ENCODE results near the gene MAP2K3. TPM values are rescaled to one million over a fixed set of nuclear protein-coding genes. Genes with fewer than 3 reads are reported as not detected.
"Not testable (repeated sequence)": the region's sequence is repeated elsewhere in the genome, so short reads cannot be mapped to it uniquely, and the experiment has no call there.

Gene MAP2K3
- total RNA-seq, 2 experiments from 2014 or later, result 151 to 153 TPM

DNA sequence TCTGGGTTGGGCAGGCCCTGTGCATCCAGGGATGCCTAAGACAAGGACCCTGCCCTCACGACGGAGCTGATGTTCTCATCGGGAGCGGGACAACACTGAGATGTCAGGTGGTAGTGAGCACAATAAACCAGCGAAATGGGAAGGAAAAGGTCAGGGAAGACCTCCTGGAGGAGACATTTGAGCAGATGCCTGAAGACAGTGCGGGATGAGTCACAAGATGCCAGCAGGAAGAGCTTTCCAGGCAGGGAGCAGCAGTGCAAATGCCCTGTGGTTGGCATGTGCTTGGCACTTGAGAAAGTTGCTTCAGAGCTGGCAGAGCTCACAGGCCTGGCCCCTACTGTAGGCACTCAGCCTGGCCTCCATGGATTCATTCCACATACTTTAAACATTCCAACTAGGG lies 63.1 kb downstream of the MAP2K3 start:
- H3K4me1 Mint-ChIP-seq (ENCODE audit: low read depth); H3K27me3 Mint-ChIP-seq; CTCF ChIA-PET; POLR2A ChIA-PET; DNase-seq; H3K9me3 Mint-ChIP-seq; intact Hi-C loops (cut with micrococcal nuclease); H3K4me3 Mint-ChIP-seq; H3K36me3 Mint-ChIP-seq (ENCODE audit: low read depth); H3K27ac Mint-ChIP-seq; ATAC-seq: not testable (repeated sequence)

DNA sequence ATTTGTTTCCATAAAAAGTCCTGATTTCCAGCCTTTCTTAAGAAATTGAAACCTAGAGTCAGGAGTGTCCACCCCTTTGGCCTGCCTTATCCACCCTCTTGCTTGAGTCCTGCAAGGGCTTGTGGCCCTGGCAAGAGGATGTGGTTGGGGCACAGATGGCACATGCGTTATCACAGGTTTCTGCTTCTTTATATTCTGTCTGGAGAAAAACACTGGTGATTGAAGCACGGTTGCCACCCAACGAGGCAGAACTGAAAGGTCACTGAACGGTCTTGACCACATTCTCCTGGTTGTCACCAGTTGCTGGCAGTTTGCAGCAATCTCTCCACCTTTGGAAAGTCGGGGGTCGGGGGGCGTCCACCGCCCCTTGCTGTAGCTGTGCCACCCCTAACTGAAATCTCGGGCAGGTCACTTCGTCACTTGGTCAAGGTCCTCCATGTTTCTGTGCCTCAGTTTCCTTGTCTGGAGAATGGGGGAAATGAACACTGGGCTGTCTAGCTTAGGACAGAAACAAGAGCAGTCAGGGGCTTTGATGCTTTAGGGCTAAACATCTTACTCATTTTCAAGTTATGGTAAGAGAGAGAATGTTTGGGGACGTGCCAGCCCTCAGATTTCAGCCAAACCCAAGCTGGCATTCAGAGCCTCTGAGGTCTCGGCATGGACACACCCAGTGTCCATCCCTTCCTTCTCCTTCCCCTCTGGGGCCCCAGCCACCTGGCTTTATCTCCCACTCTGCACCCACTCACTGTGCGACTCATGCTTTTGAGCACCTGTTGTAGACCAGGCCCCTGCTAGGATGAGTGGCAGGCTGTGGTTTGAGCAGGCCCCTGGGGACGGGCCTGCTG lies 63.8 kb downstream of the MAP2K3 start:
- H3K4me3 Mint-ChIP-seq; intact Hi-C loops (cut with micrococcal nuclease); H3K27me3 Mint-ChIP-seq; POLR2A ChIA-PET; CTCF ChIA-PET; DNase-seq; H3K9me3 Mint-ChIP-seq; H3K4me1 Mint-ChIP-seq (ENCODE audit: low read depth); H3K36me3 Mint-ChIP-seq (ENCODE audit: low read depth); H3K27ac Mint-ChIP-seq: not testable (repeated sequence)
- ATAC-seq, result peak; percentile 76

DNA sequence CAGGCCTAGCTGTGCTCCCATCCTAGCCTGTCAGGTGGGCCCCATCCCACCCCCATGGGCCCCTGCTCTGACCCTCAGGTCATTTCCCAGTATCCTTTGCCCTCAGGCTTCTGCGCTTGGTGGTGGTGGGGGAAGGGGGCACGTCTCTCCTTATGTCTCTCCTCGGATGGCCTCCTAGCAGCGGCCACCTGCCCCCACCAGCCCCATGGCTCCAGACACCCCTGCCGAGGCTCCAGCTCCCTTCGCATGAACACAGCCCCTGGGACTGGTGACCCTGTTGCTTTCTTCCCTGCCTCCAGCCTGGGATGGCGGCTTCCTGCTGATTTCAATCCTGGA lies 64.4 kb downstream of the MAP2K3 start:
- POLR2A ChIA-PET; intact Hi-C loops (cut with micrococcal nuclease); H3K4me1 Mint-ChIP-seq (ENCODE audit: low read depth); H3K9me3 Mint-ChIP-seq; H3K27me3 Mint-ChIP-seq; H3K36me3 Mint-ChIP-seq (ENCODE audit: low read depth); CTCF ChIA-PET; H3K4me3 Mint-ChIP-seq; DNase-seq; ATAC-seq; H3K27ac Mint-ChIP-seq: not testable (repeated sequence)

DNA sequence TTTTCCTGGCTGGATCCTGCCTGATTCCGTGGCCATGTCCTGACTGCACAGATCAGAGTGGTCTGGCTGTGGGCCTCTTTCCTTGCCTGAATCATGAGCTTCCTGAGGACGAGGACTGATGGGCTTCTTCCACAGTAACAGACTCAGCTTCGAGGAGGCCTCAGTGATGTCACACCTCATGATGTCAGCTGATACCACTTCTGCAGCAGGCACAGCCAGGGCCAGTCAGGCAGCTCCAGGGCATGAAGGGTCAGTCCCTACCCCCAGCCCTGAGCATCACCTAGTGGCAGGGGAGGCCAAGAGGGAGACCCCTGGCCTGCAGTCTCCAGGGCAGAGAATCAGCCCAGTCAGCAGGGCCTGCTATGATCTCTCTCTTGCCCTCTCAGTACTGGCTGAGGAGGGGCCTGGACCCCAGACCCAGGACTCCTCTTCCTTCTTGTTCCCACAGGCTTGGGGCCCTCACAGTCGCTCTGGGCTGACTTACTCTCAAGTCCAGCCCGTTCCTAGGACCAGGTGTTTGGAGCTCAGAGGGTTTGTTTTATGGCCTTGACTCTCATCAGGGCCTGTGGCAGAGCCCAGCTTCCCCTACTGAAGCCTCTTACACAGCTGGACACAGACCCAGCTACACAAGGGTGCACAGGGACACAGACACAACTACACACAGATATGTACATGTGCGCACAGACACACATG lies 65.0 kb downstream of the MAP2K3 start:
- H3K27me3 Mint-ChIP-seq; H3K4me1 Mint-ChIP-seq (ENCODE audit: low read depth); H3K27ac Mint-ChIP-seq; intact Hi-C loops (cut with micrococcal nuclease); ATAC-seq; H3K4me3 Mint-ChIP-seq; POLR2A ChIA-PET; CTCF ChIA-PET; DNase-seq; H3K36me3 Mint-ChIP-seq (ENCODE audit: low read depth); H3K9me3 Mint-ChIP-seq: not testable (repeated sequence)

DNA sequence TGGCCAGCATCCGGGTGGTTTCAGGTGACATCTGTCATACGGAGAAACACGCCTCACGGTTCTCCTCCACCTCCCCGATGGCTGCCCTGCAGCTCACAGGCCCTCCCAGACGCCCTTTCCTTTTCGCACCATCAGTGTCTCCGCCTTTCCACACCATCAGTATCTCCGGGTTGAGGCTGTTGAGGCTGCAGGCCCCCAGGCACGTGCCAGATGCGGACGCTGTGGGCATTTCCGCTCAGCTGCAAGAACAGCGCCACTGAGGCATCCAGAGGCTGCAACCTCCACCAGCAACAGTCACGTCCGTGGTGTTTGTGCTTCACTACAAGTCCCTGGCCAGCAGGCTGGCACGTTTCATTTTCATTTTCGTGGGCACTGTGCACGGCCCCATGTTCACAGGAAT lies 66.0 kb downstream of the MAP2K3 start:
- POLR2A ChIA-PET; H3K27me3 Mint-ChIP-seq; H3K36me3 Mint-ChIP-seq (ENCODE audit: low read depth); H3K4me1 Mint-ChIP-seq (ENCODE audit: low read depth); intact Hi-C loops (cut with micrococcal nuclease); H3K4me3 Mint-ChIP-seq; DNase-seq; H3K27ac Mint-ChIP-seq; CTCF ChIA-PET; ATAC-seq; H3K9me3 Mint-ChIP-seq: not testable (repeated sequence)

DNA sequence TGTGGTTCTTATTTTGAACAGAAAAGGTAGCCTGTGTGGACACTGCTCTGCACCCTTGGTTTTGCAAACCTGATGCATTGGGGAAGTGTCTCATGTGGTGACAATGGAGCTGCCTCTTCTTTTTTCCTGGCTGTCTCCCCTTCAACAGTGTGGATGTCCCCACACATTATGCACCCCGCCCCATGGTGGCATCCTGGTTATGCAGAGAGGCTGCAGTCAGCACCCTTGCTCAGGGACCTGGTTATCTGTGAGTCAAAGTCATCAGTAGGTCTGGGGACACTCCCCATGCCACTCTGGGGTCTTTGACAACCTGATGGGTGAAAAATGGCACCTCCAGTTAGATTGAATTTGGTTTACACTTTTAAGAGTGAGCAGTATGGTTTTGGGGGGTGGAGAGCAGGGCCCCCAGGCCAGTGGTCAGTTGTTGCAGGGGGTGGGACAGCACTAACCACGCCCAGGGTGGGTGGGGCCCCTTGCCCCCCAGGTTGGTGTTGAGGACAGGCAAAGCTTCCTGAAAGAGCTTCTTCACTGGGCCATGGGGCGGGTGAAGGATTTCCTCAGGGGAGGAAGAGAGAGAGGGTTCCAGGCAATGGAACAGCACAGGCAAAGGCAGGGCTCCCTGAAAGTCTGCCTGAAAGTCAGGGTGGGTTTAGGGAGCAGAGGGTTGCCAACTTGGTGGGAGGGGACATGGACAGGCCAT lies 67.0 kb downstream of the MAP2K3 start:
- H3K27ac Mint-ChIP-seq, result no peak overlapping the region

DNA sequence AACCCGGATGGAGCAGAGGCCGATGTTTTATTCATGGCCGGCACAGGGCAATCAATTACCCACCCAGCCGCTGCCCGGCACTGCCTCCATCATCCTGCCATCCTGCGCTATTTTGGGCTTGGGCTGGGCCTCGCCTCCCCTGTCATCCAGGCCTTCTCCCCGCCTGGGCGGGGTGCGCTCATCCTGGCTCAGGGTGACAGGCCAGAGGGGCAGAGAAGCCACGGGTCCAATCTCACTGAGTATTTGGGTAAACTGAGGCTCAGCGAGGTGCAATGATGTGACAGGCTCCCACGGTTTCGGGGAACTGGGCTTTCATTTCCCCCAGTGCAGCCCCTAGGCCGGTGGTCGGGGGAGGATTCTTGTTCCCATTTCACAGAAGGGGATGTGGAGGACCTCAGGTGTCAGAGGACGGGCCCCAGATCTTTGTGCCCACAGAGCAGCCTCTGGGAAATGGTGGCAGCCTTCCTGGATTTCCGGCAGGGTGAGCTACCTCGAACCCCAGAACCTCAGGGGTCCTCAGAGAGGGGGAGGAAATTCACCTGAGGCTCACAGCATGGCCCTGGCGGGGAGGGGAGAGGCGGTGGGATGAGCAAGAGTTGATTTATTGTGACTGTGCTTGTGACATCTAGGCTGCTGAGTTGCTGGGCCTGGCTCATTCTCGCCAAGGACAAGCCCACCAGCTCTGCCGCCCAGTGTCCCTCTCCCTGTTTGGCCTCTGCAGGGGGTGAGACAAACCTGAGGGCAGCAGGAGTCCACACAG lies 67.9 kb downstream of the MAP2K3 start:
- Mint-ChIP-seq H3K27ac (no peak overlapping the region), H3K4me1 (ENCODE audit: low read depth) (peaks cover 3% of the 10 kb centered on the region), H3K4me3 (no peak overlapping the region), H3K9me3 (peaks cover 1% of the 10 kb centered on the region), H3K36me3 (ENCODE audit: low read depth) (no peaks in the 10 kb centered on the region), H3K27me3 (no peaks in the 10 kb centered on the region)
- intact Hi-C loops (cut with micrococcal nuclease), result no loop called here
- ATAC-seq (no peak), DNase-seq (no peak)
- TF ChIP-seq, protein P1, sequence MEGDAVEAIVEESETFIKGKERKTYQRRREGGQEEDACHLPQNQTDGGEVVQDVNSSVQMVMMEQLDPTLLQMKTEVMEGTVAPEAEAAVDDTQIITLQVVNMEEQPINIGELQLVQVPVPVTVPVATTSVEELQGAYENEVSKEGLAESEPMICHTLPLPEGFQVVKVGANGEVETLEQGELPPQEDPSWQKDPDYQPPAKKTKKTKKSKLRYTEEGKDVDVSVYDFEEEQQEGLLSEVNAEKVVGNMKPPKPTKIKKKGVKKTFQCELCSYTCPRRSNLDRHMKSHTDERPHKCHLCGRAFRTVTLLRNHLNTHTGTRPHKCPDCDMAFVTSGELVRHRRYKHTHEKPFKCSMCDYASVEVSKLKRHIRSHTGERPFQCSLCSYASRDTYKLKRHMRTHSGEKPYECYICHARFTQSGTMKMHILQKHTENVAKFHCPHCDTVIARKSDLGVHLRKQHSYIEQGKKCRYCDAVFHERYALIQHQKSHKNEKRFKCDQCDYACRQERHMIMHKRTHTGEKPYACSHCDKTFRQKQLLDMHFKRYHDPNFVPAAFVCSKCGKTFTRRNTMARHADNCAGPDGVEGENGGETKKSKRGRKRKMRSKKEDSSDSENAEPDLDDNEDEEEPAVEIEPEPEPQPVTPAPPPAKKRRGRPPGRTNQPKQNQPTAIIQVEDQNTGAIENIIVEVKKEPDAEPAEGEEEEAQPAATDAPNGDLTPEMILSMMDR (IDR thresholded peaks at IDR 0.05), result no peak
- ChIA-PET POLR2A (no interaction called here), CTCF (no interaction called here)

More for the DNA sequence above, 67.0 kb downstream of the MAP2K3 start:
- no peak for ATAC-seq
- no peaks in the 10 kb centered on the region for H3K36me3 Mint-ChIP-seq (ENCODE audit: low read depth)
- TF ChIP-seq, protein P1 (IDR thresholded peaks at IDR 0.05), result no peak
- intact Hi-C loops (cut with micrococcal nuclease), result no loop called here
- no peak for DNase-seq
- H3K27me3 Mint-ChIP-seq, result no peaks in the 10 kb centered on the region
- CTCF ChIA-PET, result no interaction called here
- H3K9me3 Mint-ChIP-seq, result peaks cover 1% of the 10 kb centered on the region
- peaks cover 3% of the 10 kb centered on the region for H3K4me1 Mint-ChIP-seq (ENCODE audit: low read depth)
- no peak overlapping the region for H3K4me3 Mint-ChIP-seq
- POLR2A ChIA-PET, result no interaction called here
